NCI-H82 treated with DMSO at 0.1 percent for 48 hours (cell line): ENCODE data around the gene PLXNA2.

Experiments
- DNase-seq: peaks from one replicate; lab custom pipeline; 2025; ENCODE audit not compliant: unreplicated experiment; lab: John Stamatoyannopoulos, UW

Gene PLXNA2

GRCh38 chr1:208101661-208102431 is 142.3 kb downstream of the PLXNA2 start:
- peak; percentile 48 for DNase-seq

GRCh38 chr1:208100906-208101305 is 143.3 kb downstream of the PLXNA2 start:
- no peak for DNase-seq

- no peak for DNase-seq
Measured at GRCh38 chr1:208100106-208100505, 144.1 kb downstream of the PLXNA2 start.

GRCh38 chr1:208098773-208099172 is 145.4 kb downstream of the PLXNA2 start:
- peak; percentile 55 for DNase-seq

- peak; percentile 61 for DNase-seq
Measured at GRCh38 chr1:208093754-208094719, 150.1 kb downstream of the PLXNA2 start.

GRCh38 chr1:208093046-208093445 is 151.1 kb downstream of the PLXNA2 start:
- DNase-seq: no peak

- no peak for DNase-seq
Measured at GRCh38 chr1:208090388-208091301, 153.5 kb downstream of the PLXNA2 start.

- DNase-seq: no peak
Measured at GRCh38 chr1:208089761-208090370, 154.3 kb downstream of the PLXNA2 start.

- DNase-seq: no peak
Measured at GRCh38 chr1:208089149-208089548, 155.0 kb downstream of the PLXNA2 start.

GRCh38 chr1:208088319-208088718 is 155.9 kb downstream of the PLXNA2 start:
- DNase-seq: peak; percentile 85

GRCh38 chr1:208085655-208086515 is 158.3 kb downstream of the PLXNA2 start:
- no peak for DNase-seq

GRCh38 chr1:208084764-208085163 is 159.4 kb downstream of the PLXNA2 start:
- DNase-seq: no peak

GRCh38 chr1:208084220-208084619 is 160.0 kb downstream of the PLXNA2 start:
- DNase-seq: no peak

- no peak for DNase-seq
Measured at GRCh38 chr1:208083715-208084085, 160.5 kb downstream of the PLXNA2 start.

- DNase-seq: no peak
Measured at GRCh38 chr1:208083016-208083714, 161.0 kb downstream of the PLXNA2 start.

- DNase-seq: no peak
Measured at GRCh38 chr1:208081972-208082371, 162.2 kb downstream of the PLXNA2 start.

- DNase-seq: no peak
Measured at GRCh38 chr1:208080396-208081286, 163.5 kb downstream of the PLXNA2 start.

GRCh38 chr1:208079161-208079560 is 165.0 kb downstream of the PLXNA2 start:
- DNase-seq: no peak
